Activated naive CD4-positive, alpha-beta T cell (primary cell): ENCODE results near the gene ATAD1.
"Not testable (repeated sequence)": the region's sequence is repeated elsewhere in the genome, so short reads cannot be mapped to it uniquely, and the experiment has no call there.

Experiments
- DNase-seq, 4 experiments: peaks; one replicate each; lab custom pipeline; 2025; lab: John Stamatoyannopoulos, UW

ATAD1 gene

DNA sequence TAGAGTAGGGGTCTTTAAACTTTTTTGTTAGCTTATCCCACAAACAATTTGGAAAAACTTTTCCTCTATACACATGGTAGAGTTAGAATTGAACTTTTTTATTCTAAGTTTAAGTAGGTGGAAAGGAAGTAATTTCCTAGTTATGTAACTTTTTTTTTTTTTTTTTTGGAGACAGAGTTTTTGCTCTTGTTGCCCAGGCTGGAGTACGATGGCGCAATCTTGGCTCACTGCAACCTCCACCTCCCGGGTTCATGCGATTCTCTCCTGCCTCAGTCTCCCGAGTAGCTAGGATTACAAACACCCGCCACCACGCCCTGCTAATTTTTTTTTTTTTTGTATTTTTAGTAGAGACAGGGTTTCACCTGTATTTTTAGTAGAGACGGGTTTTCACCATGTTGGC, 28.7 kb upstream of the ATAD1 start:
- not testable (repeated sequence) for DNase-seq

DNA sequence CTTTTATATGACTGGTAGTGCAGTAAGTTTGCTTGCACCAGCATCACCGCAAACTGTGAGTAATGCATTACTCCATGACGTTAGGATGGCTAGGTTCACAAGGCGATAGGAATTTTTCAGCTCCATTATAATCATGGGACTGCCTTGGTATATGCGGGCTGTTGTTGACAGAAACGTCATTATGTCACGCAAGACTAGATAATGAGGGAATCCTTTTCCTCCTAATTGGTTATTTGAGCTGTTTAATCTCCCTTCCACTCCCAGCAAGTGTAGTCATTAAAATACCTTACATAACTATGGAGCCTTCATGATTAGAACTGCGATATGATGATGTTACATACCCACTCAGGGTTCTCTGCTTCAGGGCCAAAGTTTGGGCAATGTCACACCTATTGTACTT, 28.0 kb upstream of the ATAD1 start:
- DNase-seq, result no peak

DNA sequence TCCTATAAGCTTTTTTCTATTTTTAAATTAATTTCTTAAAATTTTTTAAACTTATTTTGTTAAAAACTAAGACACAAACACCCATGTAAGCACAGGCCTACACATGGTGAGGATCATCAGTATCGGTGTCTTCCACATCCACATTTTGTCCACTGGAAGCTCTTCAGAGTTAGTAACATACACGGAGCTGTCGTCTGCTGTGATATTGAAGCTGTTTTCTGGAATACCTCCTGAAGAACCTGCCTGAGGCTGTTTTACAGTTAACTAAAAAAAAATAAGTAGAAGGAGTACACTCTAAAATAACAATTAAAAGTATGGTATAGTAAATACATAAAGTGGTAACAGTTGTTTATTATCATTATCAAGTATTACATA, 27.6 kb upstream of the ATAD1 start:
- no peak for DNase-seq

DNA sequence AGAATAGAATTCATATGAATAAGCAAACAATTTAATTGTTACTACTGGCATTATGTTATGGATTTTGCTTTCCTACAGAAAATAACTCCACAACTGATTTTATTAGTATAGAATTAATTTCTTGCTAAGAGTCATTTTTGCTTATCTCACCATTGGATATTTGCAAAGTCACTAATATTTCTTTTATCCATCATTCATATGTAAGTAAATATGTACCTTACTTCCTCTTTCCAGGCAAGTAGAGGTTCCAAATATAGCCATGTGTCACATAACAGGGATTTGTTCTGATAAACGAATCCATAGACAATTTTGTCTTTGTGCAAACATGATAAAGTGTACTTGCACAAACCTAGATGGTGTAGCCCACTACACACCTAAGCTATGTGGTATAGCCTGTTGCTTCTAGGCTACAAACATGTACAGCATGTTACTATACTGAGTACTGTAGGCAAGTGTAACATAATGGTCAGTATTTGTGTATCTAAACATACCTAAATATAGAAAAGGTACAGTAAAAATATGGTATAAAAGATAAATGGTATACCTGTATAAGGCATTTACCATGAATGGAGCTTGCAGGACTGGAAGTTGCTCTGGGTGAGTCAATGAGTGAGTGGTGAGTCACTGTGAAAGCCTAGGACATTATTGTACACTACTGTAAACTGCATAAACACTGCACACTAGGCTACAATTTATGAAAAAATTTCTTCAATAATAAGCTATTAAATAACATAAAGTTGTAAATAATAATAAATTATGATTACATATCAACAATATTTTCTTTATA, 27.0 kb upstream of the ATAD1 start:
- no peak for DNase-seq

DNA sequence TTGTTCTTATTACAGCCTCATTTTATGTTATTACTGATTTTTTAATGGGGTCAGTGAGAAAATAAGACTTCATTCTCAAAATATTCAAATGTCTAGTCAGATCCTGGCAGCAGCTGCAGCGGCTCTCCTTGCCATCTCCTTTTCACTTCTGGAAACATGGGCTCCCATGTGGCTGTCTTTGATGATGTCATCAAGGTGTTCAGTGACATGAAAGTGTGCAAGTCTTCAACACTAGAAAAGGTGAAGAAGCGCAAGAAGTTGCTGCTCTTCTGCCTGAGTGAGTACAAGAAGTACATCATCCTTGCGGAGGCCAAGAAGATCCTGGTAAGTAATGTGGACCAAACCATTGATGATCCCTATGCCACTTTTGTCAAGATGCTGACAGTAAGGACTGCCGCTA, 25.7 kb upstream of the ATAD1 start:
- no peak for DNase-seq

DNA sequence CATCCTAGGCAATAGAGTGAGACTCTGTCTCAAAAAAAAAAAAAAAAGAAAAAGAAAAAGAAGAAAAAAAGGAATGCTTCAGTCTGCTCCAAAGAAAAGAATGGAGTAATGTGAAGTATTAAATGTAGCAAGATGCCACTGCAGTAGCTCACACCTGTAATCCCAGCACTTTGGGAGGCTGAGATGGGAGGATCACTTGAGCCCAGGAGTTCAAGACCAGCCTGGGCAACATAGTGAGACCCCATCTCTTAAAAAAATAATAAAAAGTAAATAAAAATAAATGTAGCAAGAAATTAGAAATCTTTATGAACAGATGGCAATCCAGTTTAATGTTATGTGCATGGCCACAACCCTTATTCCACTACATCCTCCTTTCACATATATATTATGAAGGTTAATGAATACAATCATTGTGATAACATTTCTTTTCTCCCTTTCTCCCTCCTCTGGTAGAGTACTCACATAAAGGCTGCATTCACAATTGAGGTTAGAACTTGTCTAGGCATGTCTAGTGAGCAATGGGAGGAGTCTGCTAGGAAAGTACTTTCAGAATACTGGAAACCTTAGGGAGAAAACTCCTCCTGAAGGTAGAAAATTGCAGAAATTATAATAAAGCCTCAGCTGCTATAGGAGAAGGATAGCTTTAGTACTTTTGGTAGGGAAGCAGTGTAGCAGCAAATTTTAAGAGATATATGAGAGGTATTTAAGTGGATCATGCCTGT, 24.9 kb upstream of the ATAD1 start:
- DNase-seq, result no peak

DNA sequence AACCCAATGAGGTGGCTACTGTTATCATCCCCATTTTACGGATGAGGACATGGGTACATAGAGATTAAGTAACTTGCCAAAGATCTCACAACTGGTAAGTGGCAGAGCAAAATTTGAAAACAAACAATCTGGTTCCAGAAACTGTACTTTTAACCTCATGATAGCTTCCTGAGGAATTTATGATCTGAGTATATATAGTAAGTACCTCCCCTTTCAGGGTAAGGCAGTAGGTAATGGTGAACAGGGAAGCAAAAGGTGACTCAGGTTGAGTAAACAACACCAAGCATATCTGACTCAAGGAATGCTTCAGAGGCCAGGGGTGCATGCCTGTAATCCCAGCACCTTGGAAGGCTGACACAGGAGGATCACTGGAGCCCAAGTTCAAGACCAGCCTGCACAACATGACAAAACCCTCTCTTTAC, 24.2 kb upstream of the ATAD1 start:
- DNase-seq, result no peak

DNA sequence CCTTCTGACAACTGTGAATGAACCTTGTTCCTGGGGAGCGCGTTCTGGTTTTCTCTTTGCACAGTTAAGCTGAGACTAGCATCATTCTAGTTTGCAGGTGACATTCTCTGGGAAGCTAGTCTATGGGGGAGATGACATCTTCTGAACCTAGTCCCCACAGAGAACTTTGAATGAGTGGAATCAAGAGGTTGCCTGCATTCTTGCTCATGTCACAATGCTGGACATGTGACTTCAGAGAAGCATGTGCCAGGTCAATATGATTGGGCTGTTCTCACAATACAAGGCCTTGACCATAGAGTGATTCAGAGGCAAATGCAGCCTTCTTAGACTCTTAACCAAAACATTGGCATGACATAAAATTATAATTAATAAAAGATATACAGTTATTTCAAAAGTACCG, 23.2 kb upstream of the ATAD1 start:
- no peak for DNase-seq

DNA sequence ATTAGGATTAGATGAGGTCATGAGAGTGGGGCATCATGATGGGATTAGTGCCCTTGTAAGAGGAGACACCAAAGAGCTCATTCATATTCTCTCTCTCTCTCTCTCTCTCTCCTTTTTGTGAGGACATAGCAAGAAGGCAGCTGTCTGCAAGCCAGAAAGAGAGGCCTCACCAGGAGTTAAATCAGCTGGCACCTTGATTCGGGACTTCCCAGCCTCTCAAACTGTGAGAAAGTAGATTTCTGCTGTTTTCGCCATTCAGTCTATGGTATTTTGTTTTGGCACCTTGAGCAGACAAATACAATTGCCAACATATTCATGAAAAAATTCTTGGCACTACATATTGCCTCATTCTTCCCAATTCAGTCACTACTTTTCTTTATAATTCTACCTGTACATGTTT, 20.6 kb upstream of the ATAD1 start:
- no peak for DNase-seq

DNA sequence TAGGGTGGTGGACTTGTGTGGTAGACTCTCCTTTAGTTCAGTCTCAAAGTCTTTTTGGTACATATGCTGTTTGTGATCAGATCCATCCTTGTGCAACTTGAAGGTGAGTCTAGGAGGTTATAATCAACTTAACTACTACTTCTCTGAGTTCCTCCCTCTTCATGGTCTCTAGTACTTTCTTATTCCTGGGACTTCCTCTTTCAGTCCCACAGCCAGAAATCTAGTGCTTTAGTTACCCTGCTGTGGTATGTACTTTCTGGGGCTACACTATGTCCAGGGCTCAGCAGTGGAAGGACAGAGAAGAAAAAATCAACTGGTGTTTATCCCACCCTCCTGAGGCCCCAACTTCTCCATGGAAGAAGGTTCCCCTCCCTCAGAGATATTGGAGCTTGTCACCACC, 19.4 kb upstream of the ATAD1 start:
- DNase-seq, result no peak

DNA sequence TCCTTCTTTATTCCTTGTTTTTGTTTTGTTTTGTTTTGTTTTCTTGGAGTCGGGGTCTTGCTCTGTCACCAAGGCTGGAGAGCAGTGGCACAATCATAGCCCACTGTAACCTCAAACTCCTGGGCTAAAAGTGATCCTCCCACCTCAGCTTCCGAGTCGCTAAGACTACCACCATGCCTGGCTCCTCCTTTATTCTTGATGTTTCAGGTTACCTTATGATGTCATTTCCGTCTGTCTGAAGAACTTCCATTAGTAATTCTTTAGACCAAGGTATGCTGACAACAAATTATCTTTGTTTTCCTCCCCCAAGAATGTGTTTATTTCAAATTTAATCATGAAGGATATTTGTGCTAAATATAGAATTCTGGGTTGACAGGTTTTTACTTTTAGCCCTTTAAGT, 18.1 kb upstream of the ATAD1 start:
- DNase-seq, result no peak

DNA sequence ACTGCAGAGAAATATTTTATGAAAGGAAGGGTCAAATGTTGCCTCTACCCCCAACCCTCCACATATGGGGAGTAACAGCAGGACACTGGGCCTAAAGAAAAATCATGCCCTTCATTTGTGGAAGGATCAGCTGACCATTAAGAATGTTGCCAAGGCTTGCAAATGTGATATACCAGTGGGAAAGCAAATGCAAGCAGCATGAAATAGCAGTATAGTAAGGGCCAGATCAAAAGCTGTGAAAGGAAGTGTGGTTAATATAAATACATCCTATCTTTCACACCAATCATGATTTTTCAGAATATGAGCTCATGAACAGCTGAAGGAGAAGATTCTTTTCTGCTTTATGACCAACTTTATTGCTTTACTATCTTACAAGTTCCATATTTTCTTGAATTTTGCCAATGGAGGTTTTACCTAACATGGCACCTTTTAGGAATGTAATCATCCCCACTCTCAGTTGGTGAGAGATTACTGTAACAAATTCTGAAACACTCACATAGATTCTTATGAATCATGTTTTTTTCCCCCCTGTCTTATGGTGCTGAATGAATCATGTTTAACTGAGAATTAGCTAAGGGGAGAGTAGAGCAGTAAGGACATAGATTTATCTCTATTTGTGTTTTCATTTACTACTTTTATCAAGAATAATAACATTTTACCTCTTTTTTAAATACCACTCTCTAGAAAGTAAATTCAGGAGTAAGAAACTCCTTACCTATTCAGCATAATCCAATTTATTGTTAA, 12.1 kb upstream of the ATAD1 start:
- DNase-seq, result no peak

DNA sequence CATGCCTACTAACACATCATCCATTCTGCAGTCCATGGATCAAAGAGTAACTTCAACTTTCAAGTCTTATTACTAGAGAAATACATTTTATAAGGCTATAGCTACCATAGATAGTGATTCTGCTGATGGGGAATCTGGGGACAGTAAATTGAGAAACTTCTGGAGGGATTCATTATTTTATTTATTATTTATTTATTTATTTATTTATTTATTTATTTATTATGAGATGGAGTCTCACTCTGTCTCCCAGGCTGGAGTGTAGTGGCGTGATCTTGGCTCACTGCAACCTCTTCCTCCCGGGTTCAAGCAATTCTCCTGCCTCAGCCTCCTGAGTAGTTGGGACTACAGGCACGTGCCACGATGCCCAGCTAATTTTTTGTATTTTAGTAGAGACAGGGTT, 11.0 kb upstream of the ATAD1 start:
- not testable (repeated sequence) for DNase-seq

DNA sequence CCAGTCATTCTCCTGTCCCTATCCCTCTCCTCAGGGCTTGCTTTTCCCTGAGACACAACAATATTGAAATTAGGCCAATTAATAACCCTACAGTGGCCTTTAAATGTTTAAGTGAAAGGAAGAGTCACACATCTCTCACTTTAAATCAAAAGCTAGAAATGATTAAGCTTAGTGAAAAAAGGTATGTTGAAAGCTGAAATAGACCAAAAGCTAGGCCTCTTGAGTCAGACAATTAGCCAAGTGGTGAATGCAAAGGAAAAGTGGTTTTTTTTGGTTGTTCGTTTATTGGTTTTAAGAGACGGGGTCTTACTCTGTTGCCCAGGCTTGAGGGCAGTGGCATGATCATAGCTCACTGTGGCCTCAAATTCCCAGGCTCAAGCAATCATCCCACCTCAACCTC, 9.7 kb upstream of the ATAD1 start:
- DNase-seq, result no peak

DNA sequence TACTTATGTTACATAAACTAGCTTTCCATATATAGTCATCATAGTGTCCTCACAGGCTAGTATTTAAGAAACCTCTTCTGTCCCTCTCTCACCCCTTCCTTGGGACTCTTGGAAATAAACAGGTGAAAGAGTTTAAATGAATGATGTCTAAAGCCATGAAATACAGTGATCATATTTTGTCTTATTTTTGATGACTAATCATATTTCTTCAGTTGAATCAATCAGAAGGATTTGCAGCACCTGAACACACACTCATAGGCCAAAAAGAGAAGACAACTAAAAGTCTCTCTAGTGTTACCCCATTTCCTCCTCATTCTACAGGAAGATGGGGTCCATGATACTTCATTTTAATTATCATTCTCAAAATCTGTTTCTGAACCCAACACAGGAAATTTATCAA, 8.6 kb upstream of the ATAD1 start:
- DNase-seq, result no peak

DNA sequence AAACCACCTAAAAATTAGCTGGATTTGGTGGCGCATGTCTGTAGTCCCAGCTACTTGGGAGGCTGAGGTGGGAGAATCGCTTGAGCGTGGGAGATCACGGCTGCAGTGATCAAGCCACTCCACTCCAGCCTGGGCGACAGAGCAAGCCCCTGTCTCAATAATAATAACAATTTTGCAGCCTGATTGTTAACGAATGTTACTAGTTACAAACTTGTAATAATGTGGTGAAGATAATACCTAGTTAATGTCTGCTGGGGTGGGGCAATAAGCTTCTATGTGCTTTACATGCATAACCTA, 1.2 kb upstream of the ATAD1 start:
- DNase-seq, result no peak

DNA sequence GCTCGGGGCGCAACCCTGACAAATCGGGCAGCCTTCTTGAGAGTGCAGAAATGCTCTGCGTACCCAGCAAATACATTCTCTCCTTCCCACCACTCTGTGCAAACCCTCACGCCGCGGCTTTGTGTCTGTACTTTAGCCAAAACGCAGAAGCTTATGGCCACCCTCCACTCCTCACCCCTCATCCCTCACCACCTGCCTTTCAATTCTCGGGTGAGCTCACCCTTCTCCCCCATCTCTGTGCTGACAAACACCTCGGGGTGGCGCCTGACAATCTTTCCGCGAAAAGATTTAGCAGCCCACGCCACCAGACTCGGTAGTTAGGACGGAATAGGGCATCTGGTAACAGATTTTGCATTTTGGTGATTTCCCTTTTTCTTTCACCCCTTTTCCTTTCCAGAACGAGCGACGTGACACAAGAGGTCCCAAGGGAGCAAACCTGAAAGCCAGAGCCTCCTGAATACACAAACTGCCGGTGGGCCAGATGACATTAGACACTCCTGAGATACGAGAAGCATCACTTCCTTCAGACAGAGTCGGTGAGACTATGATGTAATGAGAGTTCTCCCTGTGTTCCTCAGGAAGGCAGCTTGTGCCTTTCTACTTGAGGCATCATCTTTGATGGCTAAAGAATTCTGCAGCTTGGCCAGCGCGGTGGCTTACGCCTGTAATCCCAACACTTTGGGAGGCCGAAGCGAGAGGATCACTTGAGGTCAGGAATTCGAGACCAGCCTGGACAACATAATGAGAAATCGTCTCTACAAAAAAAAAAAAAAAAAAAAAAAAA, 671 bp upstream of the ATAD1 start:
- DNase-seq, result peak; percentile 37 to 57 (median 48)

DNA sequence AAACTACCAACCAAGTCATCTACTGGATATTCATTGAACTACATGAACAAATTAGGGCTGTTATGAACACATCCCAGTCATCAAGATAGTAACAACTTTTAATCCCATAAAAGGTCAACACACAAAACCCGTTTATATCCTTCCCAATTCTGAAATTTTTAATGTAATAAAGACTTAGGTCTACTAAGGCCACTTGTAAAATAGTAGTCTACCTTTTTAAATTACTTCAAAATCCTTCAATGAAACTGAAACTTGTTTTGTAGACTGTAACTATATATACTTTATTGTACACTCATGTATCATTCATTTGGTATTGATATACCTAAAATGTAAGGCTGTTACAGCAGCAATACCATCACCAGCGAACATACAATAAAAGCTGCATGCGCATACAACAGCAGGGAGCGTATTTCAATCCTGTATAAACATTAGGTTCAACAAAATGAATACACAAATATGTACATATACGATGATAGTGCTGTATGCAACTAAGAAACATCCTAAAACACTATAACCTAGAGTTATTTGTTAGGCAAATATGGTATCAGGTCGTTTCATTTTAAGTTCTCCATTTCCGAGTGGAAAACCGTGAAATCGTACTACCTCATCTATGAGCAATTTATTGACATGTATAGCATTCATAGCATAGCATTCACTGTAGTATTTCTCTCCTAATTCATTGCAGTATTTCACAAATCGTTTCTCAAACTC, 973 bp downstream of the ATAD1 start:
- DNase-seq, result no peak

DNA sequence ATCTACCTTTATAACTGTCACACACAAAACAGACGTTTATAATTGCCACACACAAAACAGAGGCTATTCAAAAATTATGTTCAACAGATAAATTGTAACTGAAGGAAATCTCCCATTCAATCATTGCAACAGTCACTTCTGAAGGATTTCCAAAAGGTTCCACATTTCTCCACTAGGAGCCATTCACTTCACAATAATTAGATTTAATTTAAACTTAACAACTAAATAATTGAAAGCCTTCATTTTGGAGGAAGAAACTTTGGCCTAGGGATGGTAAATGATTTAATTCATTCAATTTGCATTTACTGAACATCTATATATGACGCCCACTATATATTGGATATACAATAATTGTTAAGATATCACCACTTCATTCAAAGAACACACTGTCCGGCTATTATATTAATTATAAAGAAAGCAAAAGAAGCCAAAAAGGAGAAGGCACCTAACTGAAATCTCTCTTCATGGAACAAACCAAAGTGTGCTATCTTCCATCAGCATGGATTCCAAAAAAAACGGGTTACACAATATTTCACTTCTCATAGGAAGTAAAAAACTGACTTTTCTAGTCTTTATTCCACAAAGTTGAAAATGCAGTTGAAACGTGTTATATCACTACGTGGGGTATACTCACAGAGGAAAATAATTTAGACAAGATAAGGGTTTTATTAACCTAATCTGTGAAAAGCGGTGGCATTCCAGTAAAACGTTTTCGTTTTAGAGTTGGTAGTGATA, 1.7 kb downstream of the ATAD1 start:
- DNase-seq, result no peak

DNA sequence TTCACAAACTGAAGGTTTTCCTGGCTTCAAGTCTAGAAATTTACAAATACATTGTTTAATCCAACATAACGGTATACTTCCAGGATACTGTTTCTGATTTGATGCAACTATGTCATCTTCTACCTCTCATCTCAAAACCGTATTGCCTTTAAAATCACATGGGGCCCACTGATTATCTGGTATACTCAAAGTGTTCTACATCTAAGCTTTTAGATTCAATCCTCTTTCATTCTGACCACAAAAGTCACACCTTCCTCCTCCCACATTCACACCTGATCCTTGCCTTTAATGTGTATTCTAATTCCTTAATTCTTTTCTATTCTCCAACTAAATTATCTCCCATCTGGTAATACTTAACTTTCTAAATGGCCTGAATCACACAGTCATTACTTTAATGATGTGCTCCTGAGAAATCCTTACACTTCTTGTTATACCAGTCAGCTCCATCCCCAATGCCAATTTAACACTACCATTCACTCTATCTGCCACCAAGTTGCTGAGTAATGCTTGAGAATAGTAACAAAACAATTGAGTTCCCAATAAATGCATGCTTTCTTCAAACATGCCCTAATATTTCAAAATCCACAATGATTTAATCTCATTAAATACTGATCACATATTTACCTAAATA, 13.0 kb downstream of the ATAD1 start:
- DNase-seq, result no peak

DNA sequence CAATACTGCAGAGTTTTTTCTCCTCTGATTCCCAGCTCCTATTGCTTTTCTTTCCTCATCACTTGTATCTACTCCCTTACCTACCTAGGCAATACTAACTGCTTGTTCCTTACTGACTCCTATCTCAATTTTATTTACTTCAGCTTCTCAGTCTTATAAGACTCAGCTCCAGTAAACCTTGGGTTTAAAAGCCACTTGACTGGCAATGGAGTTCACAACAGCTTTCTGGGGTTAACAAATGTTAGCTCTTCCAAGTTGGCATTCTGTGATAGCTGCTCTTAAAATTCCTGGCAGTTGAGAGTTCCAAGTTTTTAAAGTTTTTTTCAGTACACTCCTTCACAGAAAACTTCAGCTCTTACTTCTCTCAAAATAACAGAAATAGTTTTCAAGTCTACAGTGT, 14.2 kb downstream of the ATAD1 start:
- no peak for DNase-seq
